Measurements from ENCODE around the gene MKLN1.
"Not testable (repeated sequence)": the region's sequence is repeated elsewhere in the genome, so short reads cannot be mapped to it uniquely, and the experiment has no call there.

MKLN1 gene

GRCh38 chr7:131511071-131511470, 183.4 kb downstream of the MKLN1 start:
- H2BK15ac ChIP-seq (replicated peaks; ENCODE audit: low read depth): no peak overlapping the region
- no peak for DNase-seq
- H4K5ac ChIP-seq (ENCODE audit: low read length): no peak overlapping the region
- no peak overlapping the region for H3K18ac ChIP-seq (ENCODE audit: low read length)
- peaks cover 6% of the 10 kb centered on the region for H3K36me3 ChIP-seq (ENCODE audit: control insufficient read depth, insufficient read depth, low read length)
- WGBS (ENCODE audit: extremely low coverage, insufficient coverage, low lambda C conversion rate): no CpG with 5 or more reads among the region's 9 CpGs
- H2BK5ac ChIP-seq (ENCODE audit: low read length): no peak overlapping the region
- H3K27ac ChIP-seq (ENCODE audit: low read depth, low read length): no peak overlapping the region
- peaks cover 11% of the 10 kb centered on the region for H3K79me1 ChIP-seq (ENCODE audit: low read length)
- H3K79me2 ChIP-seq (ENCODE audit: control insufficient read depth, insufficient read depth, low read length): peaks cover 45% of the 10 kb centered on the region
- H3K56ac ChIP-seq (ENCODE audit: low read length): no peak overlapping the region
- no peak overlapping the region for H3K4me2 ChIP-seq (ENCODE audit: low read length)
- H2AK5ac ChIP-seq (ENCODE audit: low read length): no peak overlapping the region
- H3K4me1 ChIP-seq (ENCODE audit: control insufficient read depth, low read depth, low read length): peaks cover 3% of the 10 kb centered on the region
- H3K4ac ChIP-seq (ENCODE audit: low read depth, low read length): no peak overlapping the region
- no peak overlapping the region for H3K4me3 ChIP-seq (ENCODE audit: low read length)
- no peak overlapping the region for H3K23ac ChIP-seq (ENCODE audit: low read length)
- H3K9ac ChIP-seq (ENCODE audit: low read length): no peak overlapping the region
- no peak overlapping the region for H4K8ac ChIP-seq (ENCODE audit: low read depth, low read length)
- H2BK120ac ChIP-seq (ENCODE audit: low read depth, low read length): no peak overlapping the region
- H3K27me3 ChIP-seq (ENCODE audit: insufficient read depth, low read length, poor library complexity): no peaks in the 10 kb centered on the region

- peaks cover 52% of the 10 kb centered on the region for H3K79me2 ChIP-seq (ENCODE audit: control insufficient read depth, insufficient read depth, low read length)
- DNase-seq: no peak
- H2AK5ac ChIP-seq (ENCODE audit: low read length): no peak overlapping the region
- H3K27ac ChIP-seq (ENCODE audit: low read depth, low read length): no peak overlapping the region
- no peak overlapping the region for H3K4me2 ChIP-seq (ENCODE audit: low read length)
- no peak overlapping the region for H2BK5ac ChIP-seq (ENCODE audit: low read length)
- H3K23ac ChIP-seq (ENCODE audit: low read length): no peak overlapping the region
- H3K79me1 ChIP-seq (ENCODE audit: low read length): peaks cover 10% of the 10 kb centered on the region
- no peak overlapping the region for H2BK120ac ChIP-seq (ENCODE audit: low read depth, low read length)
- H4K8ac ChIP-seq (ENCODE audit: low read depth, low read length): no peak overlapping the region
- no peak overlapping the region for H3K18ac ChIP-seq (ENCODE audit: low read length)
- peaks cover 3% of the 10 kb centered on the region for H3K4me1 ChIP-seq (ENCODE audit: control insufficient read depth, low read depth, low read length)
- no peak overlapping the region for H3K9ac ChIP-seq (ENCODE audit: low read length)
- H3K27me3 ChIP-seq (ENCODE audit: insufficient read depth, low read length, poor library complexity): no peaks in the 10 kb centered on the region
- H2BK15ac ChIP-seq (replicated peaks; ENCODE audit: low read depth): no peak overlapping the region
- no CpG with 5 or more reads among the region's 15 CpGs for WGBS (ENCODE audit: extremely low coverage, insufficient coverage, low lambda C conversion rate)
- no peak overlapping the region for H3K56ac ChIP-seq (ENCODE audit: low read length)
- no peak overlapping the region for H3K4me3 ChIP-seq (ENCODE audit: low read length)
- peaks cover 6% of the 10 kb centered on the region for H3K36me3 ChIP-seq (ENCODE audit: control insufficient read depth, insufficient read depth, low read length)
- no peak overlapping the region for H4K5ac ChIP-seq (ENCODE audit: low read length)
- H3K4ac ChIP-seq (ENCODE audit: low read depth, low read length): no peak overlapping the region
These were observed 184.3 kb downstream of the MKLN1 start for GRCh38 chr7:131511774-131512535.

GRCh38 chr7:131513245-131514061, 185.8 kb downstream of the MKLN1 start:
- Histone ChIP-seq H3K18ac (ENCODE audit: low read length) (no peak overlapping the region), H3K56ac (ENCODE audit: low read length) (peak overlapping the region; percentile 27), H3K9ac (ENCODE audit: low read length) (no peak overlapping the region), H2AK5ac (ENCODE audit: low read length) (no peak overlapping the region), H3K79me1 (ENCODE audit: low read length) (peaks cover 10% of the 10 kb centered on the region), H3K4me3 (ENCODE audit: low read length) (no peak overlapping the region), H2BK15ac (replicated peaks; ENCODE audit: low read depth) (no peak overlapping the region), H4K8ac (ENCODE audit: low read depth, low read length) (no peak overlapping the region), H3K4me1 (ENCODE audit: control insufficient read depth, low read depth, low read length) (peaks cover 3% of the 10 kb centered on the region), H2BK5ac (ENCODE audit: low read length) (no peak overlapping the region), H3K79me2 (ENCODE audit: control insufficient read depth, insufficient read depth, low read length) (peaks cover 65% of the 10 kb centered on the region), H3K27me3 (ENCODE audit: insufficient read depth, low read length, poor library complexity) (no peaks in the 10 kb centered on the region), H4K5ac (ENCODE audit: low read length) (no peak overlapping the region), H3K27ac (ENCODE audit: low read depth, low read length) (no peak overlapping the region), H3K23ac (ENCODE audit: low read length) (no peak overlapping the region), H2BK120ac (ENCODE audit: low read depth, low read length) (no peak overlapping the region), H3K4me2 (ENCODE audit: low read length) (no peak overlapping the region), H3K4ac (ENCODE audit: low read depth, low read length) (no peak overlapping the region), H3K36me3 (ENCODE audit: control insufficient read depth, insufficient read depth, low read length) (peaks cover 4% of the 10 kb centered on the region)
- no CpG with 5 or more reads among the region's 11 CpGs for WGBS (ENCODE audit: extremely low coverage, insufficient coverage, low lambda C conversion rate)
- peak; percentile 95 for DNase-seq

GRCh38 chr7:131515471-131515870, 187.8 kb downstream of the MKLN1 start:
- H3K23ac ChIP-seq (ENCODE audit: low read length); H3K18ac ChIP-seq (ENCODE audit: low read length); H3K27ac ChIP-seq (ENCODE audit: low read depth, low read length); H3K56ac ChIP-seq (ENCODE audit: low read length); H2BK120ac ChIP-seq (ENCODE audit: low read depth, low read length); H3K27me3 ChIP-seq (ENCODE audit: insufficient read depth, low read length, poor library complexity); H3K4me3 ChIP-seq (ENCODE audit: low read length); H4K5ac ChIP-seq (ENCODE audit: low read length); H3K4ac ChIP-seq (ENCODE audit: low read depth, low read length); H3K4me1 ChIP-seq (ENCODE audit: control insufficient read depth, low read depth, low read length); H3K4me2 ChIP-seq (ENCODE audit: low read length); H2AK5ac ChIP-seq (ENCODE audit: low read length); H3K79me1 ChIP-seq (ENCODE audit: low read length); H2BK15ac ChIP-seq (replicated peaks; ENCODE audit: low read depth); H3K36me3 ChIP-seq (ENCODE audit: control insufficient read depth, insufficient read depth, low read length); H4K8ac ChIP-seq (ENCODE audit: low read depth, low read length); H3K9ac ChIP-seq (ENCODE audit: low read length); DNase-seq; H2BK5ac ChIP-seq (ENCODE audit: low read length): not testable (repeated sequence)
- WGBS (ENCODE audit: extremely low coverage, insufficient coverage, low lambda C conversion rate): no CpG with 5 or more reads among the region's 7 CpGs
- H3K79me2 ChIP-seq (ENCODE audit: control insufficient read depth, insufficient read depth, low read length): peaks cover 82% of the 10 kb centered on the region

- Histone ChIP-seq H3K23ac (ENCODE audit: low read length) (no peak overlapping the region), H2BK5ac (ENCODE audit: low read length) (peak overlapping the region; percentile 51), H4K8ac (ENCODE audit: low read depth, low read length) (no peak overlapping the region), H3K4me2 (ENCODE audit: low read length) (no peak overlapping the region), H2BK120ac (ENCODE audit: low read depth, low read length) (no peak overlapping the region), H2BK15ac (replicated peaks; ENCODE audit: low read depth) (no peak overlapping the region), H2AK5ac (ENCODE audit: low read length) (no peak overlapping the region), H3K36me3 (ENCODE audit: control insufficient read depth, insufficient read depth, low read length) (no peaks in the 10 kb centered on the region), H4K5ac (ENCODE audit: low read length) (no peak overlapping the region), H3K4me1 (ENCODE audit: control insufficient read depth, low read depth, low read length) (peaks cover 4% of the 10 kb centered on the region), H3K4me3 (ENCODE audit: low read length) (no peak overlapping the region), H3K79me1 (ENCODE audit: low read length) (peaks cover 4% of the 10 kb centered on the region), H3K79me2 (ENCODE audit: control insufficient read depth, insufficient read depth, low read length) (peaks cover 81% of the 10 kb centered on the region), H3K27me3 (ENCODE audit: insufficient read depth, low read length, poor library complexity) (no peaks in the 10 kb centered on the region), H3K9ac (ENCODE audit: low read length) (no peak overlapping the region), H3K18ac (ENCODE audit: low read length) (no peak overlapping the region), H3K4ac (ENCODE audit: low read depth, low read length) (no peak overlapping the region), H3K56ac (ENCODE audit: low read length) (no peak overlapping the region), H3K27ac (ENCODE audit: low read depth, low read length) (no peak overlapping the region)
- WGBS (ENCODE audit: extremely low coverage, insufficient coverage, low lambda C conversion rate): no CpG with 5 or more reads among the region's 19 CpGs
- DNase-seq: no peak
These were observed 189.7 kb downstream of the MKLN1 start for GRCh38 chr7:131517218-131517923.
